Activated B cell treated with CpG ODN at 0.5 μM for 24 hours (primary cell): ENCODE measurements around the gene DAND5. TPM values are rescaled to one million over a fixed set of nuclear protein-coding genes. Genes with fewer than 3 reads are reported as not detected.
"Not testable (repeated sequence)": the region's sequence is repeated elsewhere in the genome, so short reads cannot be mapped to it uniquely, and the experiment has no call there.

Experiments
- ATAC-seq: fragments of 200-7000 bp; cut with Tn5 transposase; one replicate; pipeline ENCODE4 v1.10.0; 2021; ENCODE audit warnings: low read depth, mild to moderate bottlenecking, moderate library complexity
- CTCF ChIA-PET: fragments of 350-600 bp; sonication (Branson Sonifier 250); formaldehyde crosslinking; loops from one replicate; lab custom pipeline; 2021; ENCODE audit warnings: antibody characterized with exemption; lab: Charles Lee
- POLR2A ChIA-PET: fragments of 350-600 bp; sonication (Branson Sonifier 250); formaldehyde crosslinking; loops from one replicate; lab custom pipeline; 2021; ENCODE audit warnings: antibody characterized with exemption; lab: Charles Lee
- DNase-seq: peaks from one replicate; pipeline ENCODE4 v3.0.0; 2022
- H3K27ac Mint-ChIP-seq: one replicate; pipeline ENCODE4 v1.8.0; 2020; ENCODE audit warnings: mixed read lengths
- H3K27me3 Mint-ChIP-seq: one replicate; pipeline ENCODE4 v1.8.0; 2021; ENCODE audit warnings: mixed read lengths
- H3K36me3 Mint-ChIP-seq: one replicate; pipeline ENCODE4 v1.8.0; 2021; ENCODE audit warnings: low read depth, mixed read lengths
- H3K4me1 Mint-ChIP-seq: one replicate; pipeline ENCODE4 v1.8.0; 2021; ENCODE audit warnings: mixed read lengths
- H3K4me3 Mint-ChIP-seq: one replicate; pipeline ENCODE4 v1.8.0; 2020; ENCODE audit warnings: mild to moderate bottlenecking, mixed read lengths
- H3K9me3 Mint-ChIP-seq: one replicate; pipeline ENCODE4 v1.8.0; 2020; ENCODE audit warnings: mixed read lengths
- intact Hi-C: fragments of 100-400 bp; cut with micrococcal nuclease; formaldehyde crosslinking; loops from one replicate; pipeline ENCODE4 v1.15.1; 2024
- total RNA-seq: library from RNA; stranded (reverse); gene quantifications from 2 replicates; pipeline ENCODE4 v1.2.3, GENCODE V29; 2022
- TF ChIP-seq, protein P1 (sequence below): fragments of 200-600 bp; IDR thresholded peaks from one replicate; pipeline ENCODE4 v1.8.0; 2022; ENCODE audit warnings: antibody characterized with exemption, mild to moderate bottlenecking

Gene DAND5
- total RNA-seq, 1 donor from 2014 or later = not detected

DNA sequence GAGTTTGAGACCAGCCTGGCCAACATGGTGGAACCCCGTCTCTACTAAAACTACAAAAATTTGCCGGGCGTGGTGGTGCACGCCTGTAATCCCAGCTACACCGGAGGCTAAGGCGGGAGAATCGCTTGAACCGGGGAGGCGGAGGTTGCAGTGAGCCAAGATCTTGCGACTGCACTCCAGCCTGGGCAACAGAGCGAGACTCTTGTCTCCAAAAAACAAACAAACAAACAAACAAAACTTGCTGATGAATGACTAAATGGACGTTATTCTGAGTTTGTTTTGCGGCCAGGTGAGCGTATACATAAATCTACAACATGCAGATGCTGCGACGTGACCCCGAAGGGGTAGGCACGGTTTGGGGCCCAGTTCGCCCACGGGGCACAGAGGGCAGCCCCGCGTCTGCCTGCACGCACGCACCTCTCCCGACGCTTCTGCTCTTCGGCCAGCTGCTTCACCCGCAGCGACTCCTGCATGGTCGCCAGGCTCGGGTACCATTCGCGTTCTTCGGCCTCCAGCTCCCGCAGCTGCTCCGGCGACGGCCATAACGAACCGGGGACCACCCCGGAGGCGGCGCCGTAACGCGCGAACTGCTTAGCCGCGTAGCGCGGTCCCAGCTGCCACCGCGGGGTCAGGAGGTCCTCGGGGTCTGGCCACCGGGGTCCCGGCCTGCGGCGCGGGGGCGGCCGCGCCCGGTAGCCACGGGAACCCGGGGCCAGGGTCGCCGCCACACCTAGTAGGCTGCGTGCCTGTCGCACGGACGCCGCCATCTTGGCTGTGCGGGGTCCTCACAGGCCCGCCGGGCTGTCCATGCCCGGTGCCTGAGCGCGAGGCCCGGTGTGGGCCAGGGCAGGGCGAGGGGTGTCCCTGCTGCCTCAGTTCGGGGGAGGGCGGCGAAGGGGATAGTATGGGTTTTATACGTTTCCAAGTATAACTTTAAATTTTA is 12.7 kb upstream of the DAND5 start, which contains the start of gene GADD45GIP1:
TSS of gene GADD45GIP1 (minus strand) at position 778 of the 943 bp plus-strand sequence. CDS start at position 767, 11 bp downstream.
- H3K36me3 Mint-ChIP-seq = peaks cover 36% of the 10 kb centered on the region
- TF ChIP-seq, protein P1, sequence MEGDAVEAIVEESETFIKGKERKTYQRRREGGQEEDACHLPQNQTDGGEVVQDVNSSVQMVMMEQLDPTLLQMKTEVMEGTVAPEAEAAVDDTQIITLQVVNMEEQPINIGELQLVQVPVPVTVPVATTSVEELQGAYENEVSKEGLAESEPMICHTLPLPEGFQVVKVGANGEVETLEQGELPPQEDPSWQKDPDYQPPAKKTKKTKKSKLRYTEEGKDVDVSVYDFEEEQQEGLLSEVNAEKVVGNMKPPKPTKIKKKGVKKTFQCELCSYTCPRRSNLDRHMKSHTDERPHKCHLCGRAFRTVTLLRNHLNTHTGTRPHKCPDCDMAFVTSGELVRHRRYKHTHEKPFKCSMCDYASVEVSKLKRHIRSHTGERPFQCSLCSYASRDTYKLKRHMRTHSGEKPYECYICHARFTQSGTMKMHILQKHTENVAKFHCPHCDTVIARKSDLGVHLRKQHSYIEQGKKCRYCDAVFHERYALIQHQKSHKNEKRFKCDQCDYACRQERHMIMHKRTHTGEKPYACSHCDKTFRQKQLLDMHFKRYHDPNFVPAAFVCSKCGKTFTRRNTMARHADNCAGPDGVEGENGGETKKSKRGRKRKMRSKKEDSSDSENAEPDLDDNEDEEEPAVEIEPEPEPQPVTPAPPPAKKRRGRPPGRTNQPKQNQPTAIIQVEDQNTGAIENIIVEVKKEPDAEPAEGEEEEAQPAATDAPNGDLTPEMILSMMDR = no peak
- peak; percentile 78 for DNase-seq
- H3K4me3 Mint-ChIP-seq = peak within 1 kb of the TSS; percentile 91
- H3K9me3 Mint-ChIP-seq = no peaks in the 10 kb centered on the region
- H3K27me3 Mint-ChIP-seq = no peaks in the 10 kb centered on the region
- ChIA-PET CTCF (interaction anchor here (1.9 kb wide), 1 partner anchor 8 kb away, joined by 6 read pairs; no protein-coding TSS in a partner anchor), POLR2A (interaction anchor here (0.6 to 5.4 kb wide), 14 partner anchors 9 to 196 kb away, joined by 3 to 37 read pairs (median 5); partner anchors contain the start of genes CALR, DNASE2, GCDH and RAD23A)
- intact Hi-C loops = loop anchor here (1.0 to 2.0 kb wide), 3 partner anchors 11 to 65 kb away; partner anchors contain the start of genes CALR, GCDH and RAD23A
- peaks cover 33% of the 10 kb centered on the region for H3K4me1 Mint-ChIP-seq
- peak; percentile 98 for ATAC-seq
- H3K27ac Mint-ChIP-seq = peak within 1 kb of the TSS; percentile 97

GRCh38 chr19:12957389-12957952 is 11.9 kb upstream of the DAND5 start:
- peak overlapping the region; percentile 97 for H3K27ac Mint-ChIP-seq
- ATAC-seq = peak; percentile 34
- intact Hi-C loops = loop anchor here (1.0 to 2.0 kb wide), 3 partner anchors 12 to 66 kb away; partner anchors contain the start of genes CALR, GCDH and RAD23A
- H3K4me1 Mint-ChIP-seq = peaks cover 32% of the 10 kb centered on the region
- peak overlapping the region; percentile 91 for H3K4me3 Mint-ChIP-seq
- not testable (repeated sequence) for H3K27me3 Mint-ChIP-seq, DNase-seq, H3K9me3 Mint-ChIP-seq
- ChIA-PET POLR2A (interaction anchor here (0.7 to 5.4 kb wide), 14 partner anchors 8 to 1583 kb away, joined by 3 to 37 read pairs (median 5); partner anchors contain the start of genes CALR, DNASE2, GCDH and RAD23A), CTCF (interaction anchor here (1.9 kb wide), 1 partner anchor 8 kb away, joined by 6 read pairs; no protein-coding TSS in a partner anchor)
- peaks cover 29% of the 10 kb centered on the region for H3K36me3 Mint-ChIP-seq

DNA sequence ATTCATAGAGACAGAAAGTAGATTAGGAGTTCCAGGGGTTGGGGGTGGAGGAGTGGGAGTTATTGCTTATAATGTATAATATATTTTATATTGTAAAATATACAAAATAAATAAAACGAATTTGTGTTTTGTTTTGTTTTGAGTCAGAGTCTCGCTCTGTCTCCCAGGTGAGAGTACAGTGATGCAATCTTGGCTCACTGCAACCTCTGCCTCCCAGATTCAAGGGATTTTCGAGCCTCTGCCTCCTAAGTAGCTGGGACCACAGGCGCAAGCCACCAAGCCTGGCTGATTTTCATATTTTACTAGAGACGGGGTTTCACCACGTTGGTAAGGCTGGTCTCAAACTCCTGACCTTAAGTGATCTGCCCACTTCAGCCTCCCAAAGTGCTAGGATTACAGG is 9.9 kb upstream of the DAND5 start:
- intact Hi-C loops = no loop called here
- no peak for DNase-seq
- Mint-ChIP-seq H3K4me3 (no peak overlapping the region), H3K36me3 (peaks cover 10% of the 10 kb centered on the region), H3K27ac (no peak overlapping the region), H3K27me3 (no peaks in the 10 kb centered on the region), H3K4me1 (peaks cover 23% of the 10 kb centered on the region), H3K9me3 (no peaks in the 10 kb centered on the region)
- no peak for ATAC-seq
- POLR2A ChIA-PET = no interaction called here
- TF ChIP-seq, protein P1 = no peak
- CTCF ChIA-PET = no interaction called here

DNA sequence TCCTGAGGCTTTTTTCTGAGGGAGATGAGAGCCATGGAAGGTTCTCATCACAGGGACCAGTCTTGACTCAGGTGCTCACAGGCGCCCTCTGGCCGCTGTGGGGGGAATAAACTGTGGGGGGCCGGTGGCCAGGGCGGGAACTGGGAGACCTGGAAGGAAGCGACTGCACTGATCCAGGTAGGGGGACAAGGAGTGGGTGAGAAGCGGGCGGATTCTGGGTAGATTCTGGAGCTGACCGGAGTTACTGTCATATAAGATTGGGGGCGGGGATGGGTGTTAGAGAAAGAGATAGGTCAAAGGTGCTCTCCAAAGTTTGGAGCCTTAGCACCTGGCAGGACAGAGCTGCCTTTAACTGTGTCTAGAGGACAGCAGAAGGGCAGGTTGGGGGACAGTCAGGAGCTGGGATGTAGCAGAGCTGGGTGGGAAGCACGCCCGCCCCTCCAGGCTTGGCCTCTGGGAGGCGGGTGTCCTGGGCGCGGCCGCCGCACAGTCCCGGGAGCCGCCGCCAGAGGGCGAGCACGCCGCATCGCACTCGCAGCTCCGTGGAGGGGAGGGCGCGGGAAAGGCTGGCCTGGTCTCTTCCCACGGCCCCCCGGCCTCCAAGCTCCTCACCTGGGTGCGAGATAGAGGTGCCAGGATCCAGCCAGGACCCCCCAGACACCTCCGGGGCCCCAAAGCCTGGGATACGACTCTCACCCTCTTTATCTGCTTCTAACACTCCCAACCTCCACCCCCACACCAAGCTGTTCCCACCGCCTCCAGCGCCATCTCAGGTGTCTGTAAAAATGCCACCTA is 4.2 kb upstream of the DAND5 start:
- TF ChIP-seq, protein P1 = no peak
- DNase-seq (peak; percentile 91), ATAC-seq (peak; percentile 97)
- Mint-ChIP-seq H3K36me3 (no peaks in the 10 kb centered on the region), H3K4me1 (peaks cover 7% of the 10 kb centered on the region), H3K4me3 (peak overlapping the region; percentile 87), H3K27me3 (no peaks in the 10 kb centered on the region), H3K27ac (peak overlapping the region; percentile 69), H3K9me3 (no peaks in the 10 kb centered on the region)
- intact Hi-C loops = loop anchor here (1.0 to 2.0 kb wide), 3 partner anchors 26 to 128 kb away; partner anchors contain the start of gene CALR
- ChIA-PET CTCF (interaction anchor here (0.7 to 3.4 kb wide), 35 partner anchors 9 to 782 kb away, joined by 3 to 53 read pairs (median 4); partner anchors contain the start of genes CALR, GADD45GIP1, NACC1 and RAD23A), POLR2A (interaction anchor here (0.6 to 1.9 kb wide), 16 partner anchors 8 to 287 kb away, joined by 3 to 13 read pairs (median 6); partner anchors contain the start of genes CALR, DNASE2, GADD45GIP1 and GCDH)
